Measurements from ENCODE around the gene NGEF. TPM values are rescaled to one million over a fixed set of nuclear protein-coding genes. Genes with fewer than 3 reads are reported as not detected.

NGEF gene
- total RNA-seq, 1 donor from 2014 or later = 0.53 TPM

DNA sequence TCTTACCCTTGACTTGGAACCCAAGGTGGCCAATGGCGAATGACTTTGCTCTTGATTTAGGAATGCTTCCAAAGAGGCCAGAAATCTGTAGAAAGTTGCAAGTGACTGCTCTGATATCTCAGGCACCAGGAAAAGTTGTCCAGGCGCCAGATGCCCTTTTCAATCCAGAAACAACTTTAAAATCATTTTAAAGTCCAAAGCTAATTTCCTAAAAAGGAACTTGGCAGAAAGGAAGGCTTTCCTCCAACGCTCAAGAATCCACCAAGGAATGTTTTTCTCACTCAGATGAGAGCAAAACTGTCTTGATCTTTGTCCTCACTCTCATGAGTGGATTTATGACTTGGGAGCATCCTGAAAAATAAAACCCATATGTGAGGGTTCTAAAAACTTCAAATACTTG, 5.3 kb downstream of the NGEF start:
- TF ChIP-seq, protein P1, sequence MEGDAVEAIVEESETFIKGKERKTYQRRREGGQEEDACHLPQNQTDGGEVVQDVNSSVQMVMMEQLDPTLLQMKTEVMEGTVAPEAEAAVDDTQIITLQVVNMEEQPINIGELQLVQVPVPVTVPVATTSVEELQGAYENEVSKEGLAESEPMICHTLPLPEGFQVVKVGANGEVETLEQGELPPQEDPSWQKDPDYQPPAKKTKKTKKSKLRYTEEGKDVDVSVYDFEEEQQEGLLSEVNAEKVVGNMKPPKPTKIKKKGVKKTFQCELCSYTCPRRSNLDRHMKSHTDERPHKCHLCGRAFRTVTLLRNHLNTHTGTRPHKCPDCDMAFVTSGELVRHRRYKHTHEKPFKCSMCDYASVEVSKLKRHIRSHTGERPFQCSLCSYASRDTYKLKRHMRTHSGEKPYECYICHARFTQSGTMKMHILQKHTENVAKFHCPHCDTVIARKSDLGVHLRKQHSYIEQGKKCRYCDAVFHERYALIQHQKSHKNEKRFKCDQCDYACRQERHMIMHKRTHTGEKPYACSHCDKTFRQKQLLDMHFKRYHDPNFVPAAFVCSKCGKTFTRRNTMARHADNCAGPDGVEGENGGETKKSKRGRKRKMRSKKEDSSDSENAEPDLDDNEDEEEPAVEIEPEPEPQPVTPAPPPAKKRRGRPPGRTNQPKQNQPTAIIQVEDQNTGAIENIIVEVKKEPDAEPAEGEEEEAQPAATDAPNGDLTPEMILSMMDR (IDR thresholded peaks at IDR 0.05; ENCODE audit: insufficient read depth, low read length, severe bottlenecking) = no peak
- Histone ChIP-seq H3K4me3 (ENCODE audit: low read depth, low read length) (no peak overlapping the region), H3K36me3 (ENCODE audit: control insufficient read depth, insufficient read depth, low read length) (no peaks in the 10 kb centered on the region), H3K27me3 (ENCODE audit: control insufficient read depth, insufficient read depth, low read length) (peaks cover 4% of the 10 kb centered on the region)
- FAIRE-seq = no peak
- no peak for DNase-seq (ENCODE audit: low read depth)

DNA sequence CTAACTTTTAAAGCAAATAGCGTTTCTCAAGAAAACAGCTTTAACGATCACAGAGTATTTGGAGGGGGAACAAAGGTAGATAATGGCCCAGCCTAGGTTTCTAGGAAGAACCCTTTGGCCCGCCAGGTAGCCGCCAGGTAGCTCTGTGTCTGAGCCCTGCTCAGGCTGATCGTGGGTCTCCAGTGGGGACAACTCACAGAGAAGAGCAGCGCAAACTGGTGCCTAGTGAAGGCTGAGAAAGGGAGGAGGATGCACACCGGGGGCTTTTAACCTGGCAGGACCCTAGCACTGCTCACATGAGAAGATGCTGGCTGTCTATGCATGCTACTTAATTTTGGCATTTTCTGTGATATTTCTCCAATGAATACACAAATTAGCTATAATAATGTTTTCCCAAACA, 5.8 kb downstream of the NGEF start:
- no peaks in the 10 kb centered on the region for H3K36me3 ChIP-seq (ENCODE audit: control insufficient read depth, insufficient read depth, low read length)
- H3K4me3 ChIP-seq (ENCODE audit: low read depth, low read length) = no peak overlapping the region
- DNase-seq (ENCODE audit: low read depth) (no peak), FAIRE-seq (no peak)
- TF ChIP-seq, protein P1 (IDR thresholded peaks at IDR 0.05; ENCODE audit: insufficient read depth, low read length, severe bottlenecking) = no peak
- peaks cover 4% of the 10 kb centered on the region for H3K27me3 ChIP-seq (ENCODE audit: control insufficient read depth, insufficient read depth, low read length)

DNA sequence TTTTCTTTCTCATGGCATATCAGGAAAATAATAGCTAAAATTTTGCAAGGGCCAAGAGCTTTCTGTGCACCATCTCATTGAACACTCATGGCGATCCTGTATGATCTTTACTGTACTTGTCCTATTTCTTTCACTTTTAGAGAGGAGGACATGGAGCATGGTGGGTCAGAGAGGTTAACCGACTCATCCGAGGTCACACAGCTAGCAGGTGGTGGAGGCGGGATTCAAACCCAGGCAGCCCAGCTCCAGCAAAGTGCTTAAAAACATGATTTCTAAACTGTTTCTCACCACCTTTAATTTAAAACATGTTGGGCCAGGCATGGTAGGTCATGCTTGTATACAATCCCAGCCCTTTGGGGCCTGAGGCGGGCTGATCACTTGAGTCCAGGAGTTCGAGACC, 6.4 kb downstream of the NGEF start:
- FAIRE-seq = no peak
- H3K4me3 ChIP-seq (ENCODE audit: low read depth, low read length) = no peak overlapping the region
- DNase-seq (ENCODE audit: low read depth) = no peak
- no peaks in the 10 kb centered on the region for H3K36me3 ChIP-seq (ENCODE audit: control insufficient read depth, insufficient read depth, low read length)
- peaks cover 4% of the 10 kb centered on the region for H3K27me3 ChIP-seq (ENCODE audit: control insufficient read depth, insufficient read depth, low read length)
- TF ChIP-seq, protein P1 (IDR thresholded peaks at IDR 0.05; ENCODE audit: insufficient read depth, low read length, severe bottlenecking) = no peak

DNA sequence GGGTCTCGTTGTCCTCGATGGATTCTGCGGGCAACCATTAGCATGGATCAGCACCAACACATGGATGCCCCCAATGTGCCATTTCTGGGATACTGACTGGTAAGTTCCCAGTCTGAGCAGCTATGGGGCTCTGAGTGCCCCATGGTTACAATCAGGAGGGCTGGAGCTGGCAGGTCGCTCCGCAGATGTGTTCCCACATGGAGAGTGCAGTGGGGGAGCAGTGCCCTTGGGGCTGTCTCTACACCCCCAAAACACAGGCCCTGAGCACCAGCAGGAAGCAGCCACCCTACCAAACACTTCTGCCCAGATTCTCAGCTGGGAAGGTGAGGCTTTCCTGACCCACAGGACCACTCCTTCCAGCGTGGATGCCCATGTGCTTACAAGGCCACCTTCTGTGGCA, 8.0 kb downstream of the NGEF start:
- no peak overlapping the region for H3K4me3 ChIP-seq (ENCODE audit: low read depth, low read length)
- peak; percentile 43 for FAIRE-seq

DNA sequence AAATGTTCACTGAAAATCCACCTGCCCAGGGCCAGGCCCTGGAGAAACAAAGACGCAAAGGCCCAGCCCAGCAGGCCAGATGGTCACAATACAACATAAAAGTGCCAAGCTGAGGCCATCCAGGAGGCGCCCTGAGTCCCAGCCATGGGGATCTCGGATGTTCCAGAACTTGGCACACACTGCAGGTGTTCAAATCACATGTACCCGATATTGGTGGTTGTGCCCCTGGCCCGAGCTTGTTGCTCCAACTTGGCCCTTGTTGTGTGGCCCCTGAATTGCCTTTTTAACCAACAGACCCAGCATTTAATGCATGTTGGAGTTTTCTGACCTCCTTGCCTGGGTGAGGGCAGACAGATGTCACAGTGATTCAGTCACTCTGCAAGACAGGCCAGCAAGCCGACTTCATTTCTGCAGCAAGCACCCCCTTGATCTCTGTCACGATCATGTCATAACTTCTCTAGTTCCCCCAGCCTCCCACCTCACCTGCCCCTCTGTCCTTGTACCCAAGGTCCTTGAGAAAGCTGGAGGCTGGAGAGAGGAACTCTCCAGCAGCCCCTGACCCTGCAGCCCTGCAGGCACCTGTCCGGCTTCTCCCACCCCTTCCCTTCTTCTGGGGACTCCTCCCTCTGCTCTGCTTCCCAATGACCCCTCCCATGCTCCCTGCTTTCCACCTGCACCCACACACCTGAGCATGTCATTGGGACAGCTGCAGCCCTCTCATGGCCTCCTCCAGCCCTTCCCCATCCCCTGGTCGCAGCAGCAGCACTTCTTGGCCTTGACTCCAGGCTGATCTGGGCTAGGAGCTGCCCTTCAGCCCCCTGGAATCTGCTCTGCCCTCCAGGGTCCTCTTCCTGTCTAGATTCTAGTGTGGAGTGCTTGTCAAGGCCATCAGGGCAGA, 9.1 kb downstream of the NGEF start:
- DNase-seq (ENCODE audit: low read depth) (no peak), FAIRE-seq (no peak)
- TF ChIP-seq, protein P1 (IDR thresholded peaks at IDR 0.05; ENCODE audit: insufficient read depth, low read length, severe bottlenecking) = no peak
- H3K27me3 ChIP-seq (ENCODE audit: control insufficient read depth, insufficient read depth, low read length) = no peaks in the 10 kb centered on the region
- no peaks in the 10 kb centered on the region for H3K36me3 ChIP-seq (ENCODE audit: control insufficient read depth, insufficient read depth, low read length)
- no peak overlapping the region for H3K4me3 ChIP-seq (ENCODE audit: low read depth, low read length)

More for the DNA sequence above, 8.0 kb downstream of the NGEF start:
- no peak for DNase-seq (ENCODE audit: low read depth)
- Histone ChIP-seq H3K36me3 (ENCODE audit: control insufficient read depth, insufficient read depth, low read length) (no peaks in the 10 kb centered on the region), H3K27me3 (ENCODE audit: control insufficient read depth, insufficient read depth, low read length) (no peaks in the 10 kb centered on the region)
- TF ChIP-seq, protein P1 (IDR thresholded peaks at IDR 0.05; ENCODE audit: insufficient read depth, low read length, severe bottlenecking) = no peak
